HUES6 (cell line): ENCODE measurements around the gene GRM2.

Experiments used
- H3K27ac ChIP-seq: 2 replicates; pipeline ENCODE4 v1.7.0; 2013; ENCODE audit warnings: low read depth, mild to moderate bottlenecking, low read length, inconsistent platforms
- H3K27me3 ChIP-seq: 2 replicates; pipeline ENCODE4 v1.6.1; 2013; ENCODE audit warnings: low read length; ENCODE audit not compliant: control insufficient read depth, insufficient read depth
- H3K36me3 ChIP-seq: 2 replicates; pipeline ENCODE4 v1.6.1; 2013; ENCODE audit warnings: low read length; ENCODE audit not compliant: control insufficient read depth, insufficient read depth
- H3K4me1 ChIP-seq: 2 replicates; pipeline ENCODE4 v1.6.1; 2013; ENCODE audit warnings: low read length; ENCODE audit not compliant: control insufficient read depth, insufficient read depth
- H3K4me3 ChIP-seq: 2 replicates; pipeline ENCODE4 v1.5.1; 2013; ENCODE audit warnings: low read depth, low read length
- H3K9ac ChIP-seq: one replicate; pipeline ENCODE4 v1.6.1; 2013; ENCODE audit warnings: mild to moderate bottlenecking, low read length
- H3K9me3 ChIP-seq: 2 replicates; pipeline ENCODE4 v1.6.1; 2013; ENCODE audit warnings: low read depth, low read length; ENCODE audit not compliant: control insufficient read depth, insufficient read depth

GRM2 gene

DNA sequence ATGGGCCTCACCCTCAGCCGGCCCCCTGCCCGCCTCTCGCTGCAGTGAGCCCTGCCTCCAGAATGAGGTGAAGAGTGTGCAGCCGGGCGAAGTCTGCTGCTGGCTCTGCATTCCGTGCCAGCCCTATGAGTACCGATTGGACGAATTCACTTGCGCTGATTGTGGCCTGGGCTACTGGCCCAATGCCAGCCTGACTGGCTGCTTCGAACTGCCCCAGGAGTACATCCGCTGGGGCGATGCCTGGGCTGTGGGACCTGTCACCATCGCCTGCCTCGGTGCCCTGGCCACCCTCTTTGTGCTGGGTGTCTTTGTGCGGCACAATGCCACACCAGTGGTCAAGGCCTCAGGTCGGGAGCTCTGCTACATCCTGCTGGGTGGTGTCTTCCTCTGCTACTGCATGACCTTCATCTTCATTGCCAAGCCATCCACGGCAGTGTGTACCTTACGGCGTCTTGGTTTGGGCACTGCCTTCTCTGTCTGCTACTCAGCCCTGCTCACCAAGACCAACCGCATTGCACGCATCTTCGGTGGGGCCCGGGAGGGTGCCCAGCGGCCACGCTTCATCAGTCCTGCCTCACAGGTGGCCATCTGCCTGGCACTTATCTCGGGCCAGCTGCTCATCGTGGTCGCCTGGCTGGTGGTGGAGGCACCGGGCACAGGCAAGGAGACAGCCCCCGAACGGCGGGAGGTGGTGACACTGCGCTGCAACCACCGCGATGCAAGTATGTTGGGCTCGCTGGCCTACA, 8.5 kb downstream of the GRM2 start:
- Histone ChIP-seq H3K27me3 (no peaks in the 10 kb centered on the region), H3K9me3 (no peaks in the 10 kb centered on the region)

DNA sequence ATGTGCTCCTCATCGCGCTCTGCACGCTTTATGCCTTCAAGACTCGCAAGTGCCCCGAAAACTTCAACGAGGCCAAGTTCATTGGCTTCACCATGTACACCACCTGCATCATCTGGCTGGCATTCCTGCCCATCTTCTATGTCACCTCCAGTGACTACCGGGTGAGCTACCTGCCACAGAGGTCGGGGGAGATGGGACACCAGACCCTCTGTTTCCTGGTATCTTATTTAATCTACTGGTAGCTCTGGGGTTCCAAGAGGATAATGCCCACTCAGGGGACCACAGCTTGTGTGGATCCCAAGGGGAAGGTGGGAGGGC, 9.1 kb downstream of the GRM2 start:
- peaks cover 13% of the 10 kb centered on the region for H3K4me1 ChIP-seq

More for the DNA sequence above, 8.5 kb downstream of the GRM2 start:
- no peaks in the 10 kb centered on the region for H3K36me3 ChIP-seq
- H3K9ac ChIP-seq: no peak overlapping the region
- no peak overlapping the region for H3K4me3 ChIP-seq
- no peak overlapping the region for H3K27ac ChIP-seq
- peaks cover 13% of the 10 kb centered on the region for H3K4me1 ChIP-seq

DNA sequence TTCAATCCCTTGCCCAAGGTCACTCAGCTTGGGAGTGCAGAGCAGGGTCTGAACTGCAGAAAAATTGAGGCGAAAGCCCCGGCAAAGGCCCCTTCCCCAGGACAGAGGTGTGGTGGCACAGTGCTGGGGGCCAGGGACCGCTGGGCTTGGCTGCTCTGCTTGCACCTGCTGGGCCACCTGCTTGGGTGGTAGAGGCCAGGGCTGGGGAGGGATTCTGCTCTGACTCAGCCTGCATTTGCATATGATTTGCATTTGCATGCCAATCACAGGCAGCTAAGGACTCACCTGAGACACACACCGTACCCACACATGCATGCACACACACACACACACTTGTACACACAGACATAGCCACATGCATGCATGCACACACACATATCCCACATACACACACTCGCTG, 9.9 kb downstream of the GRM2 start:
- Histone ChIP-seq H3K9me3 (no peaks in the 10 kb centered on the region), H3K36me3 (no peaks in the 10 kb centered on the region), H3K4me1 (peaks cover 13% of the 10 kb centered on the region), H3K27ac (no peak overlapping the region), H3K4me3 (no peak overlapping the region), H3K9ac (no peak overlapping the region), H3K27me3 (no peaks in the 10 kb centered on the region)

More for the DNA sequence above, 9.1 kb downstream of the GRM2 start:
- no peaks in the 10 kb centered on the region for H3K27me3 ChIP-seq
- H3K4me3 ChIP-seq: no peak overlapping the region
- no peak overlapping the region for H3K27ac ChIP-seq
- H3K9ac ChIP-seq: no peak overlapping the region
- no peaks in the 10 kb centered on the region for H3K36me3 ChIP-seq
- no peaks in the 10 kb centered on the region for H3K9me3 ChIP-seq

DNA sequence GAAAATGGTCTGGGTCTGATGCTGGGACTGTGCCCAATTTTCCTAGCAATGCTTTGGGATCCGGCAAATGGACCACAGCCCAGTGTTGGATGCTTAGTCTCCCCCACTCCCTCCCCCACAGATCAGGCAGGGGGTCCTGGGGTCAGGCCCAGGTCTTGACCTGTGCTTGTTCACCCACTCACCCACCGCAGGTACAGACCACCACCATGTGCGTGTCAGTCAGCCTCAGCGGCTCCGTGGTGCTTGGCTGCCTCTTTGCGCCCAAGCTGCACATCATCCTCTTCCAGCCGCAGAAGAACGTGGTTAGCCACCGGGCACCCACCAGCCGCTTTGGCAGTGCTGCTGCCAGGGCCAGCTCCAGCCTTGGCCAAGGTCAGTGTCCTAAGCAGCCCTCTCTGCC, 10.6 kb downstream of the GRM2 start:
- no peak overlapping the region for H3K4me3 ChIP-seq
- H3K4me1 ChIP-seq: peaks cover 13% of the 10 kb centered on the region
- H3K9ac ChIP-seq: no peak overlapping the region
- no peak overlapping the region for H3K27ac ChIP-seq
- no peaks in the 10 kb centered on the region for H3K9me3 ChIP-seq
- no peaks in the 10 kb centered on the region for H3K27me3 ChIP-seq
- H3K36me3 ChIP-seq: no peaks in the 10 kb centered on the region

DNA sequence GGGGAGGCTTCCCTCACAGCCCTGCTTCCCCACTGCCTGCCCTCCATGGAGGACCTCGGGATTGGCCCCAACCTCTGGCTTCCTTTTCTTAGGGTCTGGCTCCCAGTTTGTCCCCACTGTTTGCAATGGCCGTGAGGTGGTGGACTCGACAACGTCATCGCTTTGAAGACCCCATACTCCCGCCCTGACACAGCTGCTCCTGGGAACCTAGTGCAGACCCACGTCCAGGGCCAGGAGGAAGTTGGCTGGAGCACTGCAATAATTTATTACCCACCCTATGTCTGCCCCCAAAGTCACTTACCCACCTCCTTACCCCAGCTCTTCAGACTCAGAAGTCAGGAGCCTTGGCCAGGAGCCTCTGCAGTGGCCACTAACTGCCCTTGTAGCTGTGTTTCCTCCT, 11.1 kb downstream of the GRM2 start:
- H3K4me3 ChIP-seq: no peak overlapping the region
- H3K27ac ChIP-seq: no peak overlapping the region
- H3K9ac ChIP-seq: no peak overlapping the region
- no peaks in the 10 kb centered on the region for H3K27me3 ChIP-seq
- H3K4me1 ChIP-seq: peaks cover 13% of the 10 kb centered on the region
- no peaks in the 10 kb centered on the region for H3K9me3 ChIP-seq
- H3K36me3 ChIP-seq: no peaks in the 10 kb centered on the region

DNA sequence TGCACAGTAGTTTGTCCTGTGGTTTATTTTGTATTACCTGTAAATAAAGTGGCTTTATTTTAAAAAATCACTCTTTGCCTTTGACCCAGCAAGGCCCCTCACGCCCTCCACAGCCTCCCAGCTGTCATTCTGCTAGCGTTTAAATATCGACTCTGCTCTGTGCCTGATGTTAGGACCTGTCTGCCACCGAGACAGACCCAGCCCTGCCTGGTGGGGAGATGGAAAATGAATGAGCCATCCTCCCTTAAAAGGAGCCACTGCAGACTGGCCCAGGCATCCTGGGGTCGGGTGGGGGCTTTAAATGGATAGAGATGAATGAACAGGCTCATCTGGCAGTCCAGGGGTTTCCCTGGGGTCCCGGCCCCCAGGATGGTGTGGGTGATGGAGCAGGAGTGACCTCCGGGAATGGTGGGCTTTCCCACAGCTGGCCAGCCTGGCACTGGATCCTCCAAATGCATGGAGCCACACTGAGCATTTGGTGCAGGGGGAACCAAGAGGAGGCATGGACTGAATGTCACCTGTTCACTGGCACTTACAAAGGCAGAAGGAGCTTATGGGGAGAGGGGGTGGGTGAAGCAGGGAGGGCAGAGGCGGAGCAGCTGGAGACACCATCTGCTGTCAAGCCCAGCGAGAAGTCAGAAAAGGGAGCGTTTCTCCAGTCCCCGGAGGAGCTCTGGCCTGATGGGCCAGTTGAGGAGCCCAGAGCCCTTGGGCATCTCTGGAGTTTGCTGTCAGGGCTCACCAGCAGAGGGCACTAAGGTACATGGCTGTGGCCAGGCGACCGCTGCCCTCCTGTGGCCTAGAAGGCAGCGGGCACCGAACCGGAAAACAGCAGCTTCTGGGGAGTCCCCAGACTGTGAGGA, 11.9 kb downstream of the GRM2 start:
- Histone ChIP-seq H3K4me3 (no peak overlapping the region), H3K27ac (no peak overlapping the region), H3K27me3 (no peaks in the 10 kb centered on the region), H3K4me1 (peaks cover 13% of the 10 kb centered on the region), H3K9ac (no peak overlapping the region), H3K9me3 (no peaks in the 10 kb centered on the region), H3K36me3 (no peaks in the 10 kb centered on the region)

DNA sequence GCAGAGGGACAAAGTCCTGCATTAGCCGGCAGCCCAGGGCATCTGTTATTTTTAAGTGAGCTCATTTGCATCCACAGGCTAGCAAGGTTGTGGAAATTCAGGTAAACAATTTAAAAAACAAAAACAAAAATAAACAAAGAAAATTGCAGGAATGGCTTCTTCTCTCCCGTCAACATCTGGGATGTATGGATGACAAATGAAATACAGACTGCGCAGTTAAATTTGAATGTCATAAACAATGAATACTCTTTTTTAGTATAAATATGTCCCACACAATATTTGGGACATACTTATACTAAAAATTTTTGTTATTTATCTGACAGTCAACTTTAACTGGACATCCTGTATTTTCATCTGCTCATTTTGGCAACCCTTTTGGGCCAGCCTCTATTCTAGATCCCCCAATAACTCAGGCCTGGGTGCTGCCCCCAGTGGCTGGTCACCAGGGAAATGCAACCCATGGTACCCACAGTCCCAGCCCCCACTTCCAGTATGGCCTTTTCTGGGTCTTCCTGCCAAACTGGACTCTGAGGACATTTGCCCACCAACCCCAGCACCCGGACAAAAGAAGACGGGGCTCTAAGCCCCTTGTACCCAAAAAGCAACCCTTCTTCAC, 12.7 kb downstream of the GRM2 start:
- peaks cover 13% of the 10 kb centered on the region for H3K4me1 ChIP-seq
- no peak overlapping the region for H3K27ac ChIP-seq
- H3K9ac ChIP-seq: no peak overlapping the region
- H3K27me3 ChIP-seq: no peaks in the 10 kb centered on the region
- no peaks in the 10 kb centered on the region for H3K9me3 ChIP-seq
- no peaks in the 10 kb centered on the region for H3K36me3 ChIP-seq
- H3K4me3 ChIP-seq: no peak overlapping the region

DNA sequence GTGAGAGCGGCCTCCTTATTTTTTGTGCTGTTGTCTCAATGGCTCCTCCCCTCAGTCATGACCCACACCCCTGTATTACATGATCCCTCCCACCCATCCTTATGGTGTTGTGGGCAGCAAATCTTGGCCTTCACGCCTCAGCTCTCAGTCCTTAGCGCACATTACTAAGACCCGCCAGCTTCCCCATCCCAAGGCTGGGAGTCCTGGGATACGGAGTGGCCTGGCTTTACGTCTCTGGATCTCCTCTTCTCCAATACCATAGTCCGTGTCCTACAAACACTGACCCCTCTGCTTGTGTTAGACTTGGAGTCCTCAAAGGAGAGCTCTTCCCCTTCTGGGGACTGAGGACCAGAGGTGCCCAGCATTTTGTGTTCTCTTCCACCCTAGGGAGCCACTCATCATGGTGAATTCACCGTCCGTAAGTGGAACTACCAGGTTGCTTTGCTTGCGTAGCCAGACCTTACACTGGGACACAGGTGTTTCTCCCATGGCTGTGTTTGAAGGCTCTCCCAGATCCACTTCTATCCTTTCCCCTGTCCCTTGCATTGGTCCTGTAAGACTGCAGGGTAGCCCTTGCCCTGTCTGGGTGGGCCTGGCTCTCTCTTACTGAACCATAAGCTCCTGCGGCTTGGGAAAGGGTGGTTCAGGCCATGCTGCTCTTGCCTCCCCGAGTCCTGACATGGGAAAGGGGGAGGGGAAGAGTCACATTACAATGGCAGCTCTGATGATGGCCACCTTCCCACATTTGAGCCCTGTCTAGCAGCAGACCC, 13.6 kb downstream of the GRM2 start:
- no peak overlapping the region for H3K9ac ChIP-seq
- no peaks in the 10 kb centered on the region for H3K36me3 ChIP-seq
- H3K27ac ChIP-seq: no peak overlapping the region
- no peaks in the 10 kb centered on the region for H3K9me3 ChIP-seq
- H3K27me3 ChIP-seq: no peaks in the 10 kb centered on the region
- peaks cover 13% of the 10 kb centered on the region for H3K4me1 ChIP-seq
- H3K4me3 ChIP-seq: no peak overlapping the region

DNA sequence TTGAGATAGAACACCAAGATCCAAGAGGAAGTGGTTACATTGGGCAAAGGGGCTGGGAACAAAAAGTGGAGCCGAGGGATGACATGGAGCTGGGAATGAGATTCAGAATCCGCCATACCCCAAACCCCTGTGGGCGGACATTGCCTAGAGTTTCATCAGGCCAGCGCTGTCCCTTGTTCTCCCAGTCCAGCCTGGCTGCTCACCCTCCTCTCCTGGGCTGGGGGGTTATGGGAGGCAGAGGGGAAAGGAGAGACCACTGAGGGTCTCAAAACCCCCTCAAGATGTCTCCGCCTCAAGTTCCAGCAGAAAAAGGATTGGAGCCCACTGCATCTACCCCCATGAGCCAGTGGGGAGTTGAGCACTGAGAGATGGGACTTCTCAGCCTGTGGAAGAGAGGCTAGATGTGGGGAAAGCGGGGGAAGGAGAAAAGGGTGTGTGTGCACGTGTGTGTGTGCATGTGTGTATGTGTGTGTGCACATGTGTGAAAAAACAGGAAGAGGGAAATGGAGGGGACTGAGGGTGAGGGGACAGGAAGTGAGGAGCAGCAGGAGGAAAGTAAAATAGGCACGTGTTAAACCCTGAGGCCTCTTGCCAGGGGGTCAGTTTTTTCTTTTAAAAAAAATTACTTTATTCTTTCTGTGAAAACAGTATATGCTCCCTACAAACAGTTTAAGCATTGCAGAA, 14.3 kb downstream of the GRM2 start:
- H3K4me1 ChIP-seq: peaks cover 13% of the 10 kb centered on the region
- no peak overlapping the region for H3K4me3 ChIP-seq
- no peaks in the 10 kb centered on the region for H3K9me3 ChIP-seq
- H3K27me3 ChIP-seq: no peaks in the 10 kb centered on the region
- H3K9ac ChIP-seq: no peak overlapping the region
- no peak overlapping the region for H3K27ac ChIP-seq
- no peaks in the 10 kb centered on the region for H3K36me3 ChIP-seq

DNA sequence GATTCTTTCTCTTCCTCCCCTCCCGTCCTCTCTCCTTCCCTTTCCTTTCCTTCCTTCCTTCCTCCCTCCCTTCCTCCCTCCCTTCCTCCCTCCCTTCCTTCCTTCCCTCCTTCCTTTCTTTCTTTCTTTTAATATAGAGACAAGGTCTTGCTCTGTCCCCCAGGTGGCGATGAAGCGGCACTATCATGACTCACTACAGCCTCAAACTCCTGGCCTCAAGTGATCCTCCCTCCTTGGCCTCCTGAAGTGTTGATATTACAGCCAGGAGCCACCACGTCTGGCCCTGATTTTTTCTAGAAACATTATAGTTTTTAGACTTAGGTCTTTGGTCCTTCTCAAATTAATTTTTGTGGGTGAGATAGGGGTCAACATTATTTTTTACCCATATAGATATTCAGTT, 15.5 kb downstream of the GRM2 start:
- Histone ChIP-seq H3K4me3 (no peak overlapping the region), H3K9ac (no peak overlapping the region), H3K27ac (no peak overlapping the region), H3K4me1 (peaks cover 5% of the 10 kb centered on the region), H3K36me3 (no peaks in the 10 kb centered on the region), H3K9me3 (no peaks in the 10 kb centered on the region), H3K27me3 (no peaks in the 10 kb centered on the region)
